A549 (cell line): Measurements from ENCODE around the gene MCRS1.

ENCODE experiments used
- CTCF ChIP-seq: fragments of >200 bp; sonication (Bioruptor Twin); formaldehyde crosslinking; IDR thresholded peaks from 3 replicates; pipeline ENCODE4 v1.5.1; 2016
- MAFK ChIP-seq: fragments of 450-650 bp; IDR thresholded peaks from 2 replicates; pipeline ENCODE4 v1.6.1; 2014; ENCODE audit not compliant: partially characterized antibody

DNA sequence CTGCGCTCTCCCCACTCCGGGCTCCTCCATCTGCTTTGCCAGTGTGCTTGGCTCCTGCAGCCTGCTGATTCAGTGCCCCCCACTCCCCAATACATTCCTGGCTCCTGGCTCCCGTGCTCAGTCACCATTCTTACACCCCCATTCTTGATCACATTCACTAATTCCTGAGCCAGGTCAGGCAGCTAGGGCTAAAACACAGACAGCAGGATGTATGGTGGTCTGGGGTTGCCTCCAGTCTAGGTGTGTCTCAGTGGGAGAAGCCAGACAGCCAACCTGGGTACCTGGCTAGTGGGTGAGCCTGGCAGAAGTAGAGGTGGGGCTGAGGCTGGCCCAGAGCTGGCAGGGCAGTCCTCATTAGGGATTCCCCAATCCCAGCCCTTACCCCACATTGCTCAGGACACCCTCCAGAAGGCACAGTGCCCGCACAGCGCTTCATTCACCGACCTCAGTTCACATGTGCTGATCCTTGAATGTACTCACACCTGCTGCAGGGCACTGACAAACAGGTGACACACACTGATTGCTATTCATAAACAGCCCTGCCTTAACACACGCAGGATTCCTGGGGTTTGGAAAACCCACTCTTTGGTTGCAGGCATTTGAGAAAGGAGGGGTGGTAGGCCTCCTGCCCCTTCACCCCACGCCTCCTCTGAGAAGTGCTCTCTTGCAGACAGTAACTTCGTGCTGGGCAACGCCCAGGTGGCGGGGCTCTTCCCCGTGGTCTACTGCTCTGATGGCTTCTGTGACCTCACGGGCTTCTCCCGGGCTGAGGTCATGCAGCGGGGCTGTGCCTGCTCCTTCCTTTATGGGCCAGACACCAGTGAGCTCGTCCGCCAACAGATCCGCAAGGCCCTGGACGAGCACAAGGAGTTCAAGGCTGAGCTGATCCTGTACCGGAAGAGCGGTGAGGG lies 27.5 kb downstream of the MCRS1 start:
- no peak for TF ChIP-seq MAFK
- TF ChIP-seq CTCF: no peak
